PFSK-1 (cell line): ENCODE data around the gene PDCD4.

Source experiments
- POLR2AphosphoS5 ChIP-seq: IDR thresholded peaks from 2 replicates; pipeline ENCODE4 v1.6.1; 2012; ENCODE audit warnings: low read depth, mild to moderate bottlenecking, control low read depth, low read length, moderate library complexity
- TAF1 ChIP-seq: IDR thresholded peaks from 2 replicates; pipeline ENCODE4 v1.6.1; 2012; ENCODE audit warnings: low read length, control low read depth, borderline replicate concordance; ENCODE audit not compliant: insufficient read depth

DNA sequence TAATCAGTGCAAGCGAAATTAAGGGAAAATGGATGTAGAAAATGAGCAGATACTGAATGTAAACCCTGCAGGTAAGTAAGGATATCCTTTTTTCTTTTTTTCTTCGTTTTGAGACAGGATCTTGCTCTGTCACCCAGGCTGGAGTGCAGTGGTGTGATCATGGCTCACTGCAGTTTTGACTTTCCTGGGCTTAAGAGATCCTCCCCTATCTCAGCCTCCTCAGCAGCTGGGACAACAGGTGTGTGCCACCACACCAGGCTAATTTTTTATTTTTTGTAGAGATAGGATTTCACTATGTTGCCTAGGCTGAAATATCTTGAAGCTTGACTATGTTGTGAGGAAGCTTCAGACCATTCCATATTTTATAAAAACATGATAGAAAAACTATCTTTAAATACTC lies 4.3 kb downstream of the PDCD4 start:
- TF ChIP-seq POLR2AphosphoS5 (no peak), TAF1 (no peak)
